IMR-90 (cell line): ENCODE data around the gene ITGB2. TPM values are rescaled to one million over a fixed set of nuclear protein-coding genes. Genes with fewer than 3 reads are reported as not detected.
"Not testable (repeated sequence)": the region's sequence is repeated elsewhere in the genome, so short reads cannot be mapped to it uniquely, and the experiment has no call there.

ENCODE experiments used
- ATAC-seq: fragments of 200-7000 bp; cut with Tn5 transposase; 2 replicates; pipeline ENCODE4 v1.9.1; 2020; ENCODE audit warnings: low read depth, mild to moderate bottlenecking, moderate library complexity
- BruUV-seq: library from RNA; stranded (reverse); fragments of 400-500 nt; replicated peaks from 2 replicates; lab custom pipeline; 2021; lab: Mats Ljungman, UMichigan
- CTCF ChIA-PET: fragments of 300-600 bp; formaldehyde crosslinking; extraction: SDS; loops from one replicate; lab custom pipeline; 2021; ENCODE audit warnings: antibody characterized with exemption; lab: Yijun Ruan, JAX
- POLR2A ChIA-PET: fragments of 300-600 bp; sonication (Branson Sonifier 250); formaldehyde crosslinking; loops from one replicate; lab custom pipeline; 2022; ENCODE audit warnings: antibody characterized with exemption; ENCODE audit not compliant: unreplicated experiment; lab: Charles Lee
- DNase-seq: peaks from one replicate; pipeline ENCODE4 v3.0.0; 2013
- H2AFZ ChIP-seq: replicated peaks from 2 replicates; pipeline ENCODE3; 2013; ENCODE audit warnings: low read length, mild to moderate bottlenecking; ENCODE audit not compliant: poor library complexity
- H2AK5ac ChIP-seq: 2 replicates; pipeline ENCODE4 v1.6.1; 2013; ENCODE audit warnings: low read depth, low read length, inconsistent platforms
- H2AK9ac ChIP-seq: replicated peaks from 2 replicates; pipeline ENCODE3; 2013; ENCODE audit warnings: mild to moderate bottlenecking, low read depth, low read length, moderate library complexity; ENCODE audit not compliant: poor library complexity
- H2BK120ac ChIP-seq: 2 replicates; pipeline ENCODE4 v1.6.1; 2013; ENCODE audit warnings: low read depth, low read length, inconsistent platforms
- H2BK15ac ChIP-seq: 3 replicates; pipeline ENCODE4 v1.6.1; 2013; ENCODE audit warnings: low read depth, low read length, inconsistent platforms
- H2BK20ac ChIP-seq: 2 replicates; pipeline ENCODE4 v1.6.1; 2013; ENCODE audit warnings: low read depth, mild to moderate bottlenecking, inconsistent platforms, low read length, moderate library complexity
- H2BK5ac ChIP-seq: 2 replicates; pipeline ENCODE4 v1.6.1; 2013; ENCODE audit warnings: mild to moderate bottlenecking, low read depth, low read length, inconsistent platforms; ENCODE audit not compliant: poor library complexity, severe bottlenecking
- H3K14ac ChIP-seq: replicated peaks from 2 replicates; pipeline ENCODE4 v1.6.1; 2013; ENCODE audit warnings: low read depth, low read length, inconsistent platforms
- H3K18ac ChIP-seq: 2 replicates; pipeline ENCODE4 v1.6.1; 2013; ENCODE audit warnings: low read depth, low read length, control low read depth
- H3K23ac ChIP-seq: 2 replicates; pipeline ENCODE4 v1.6.1; 2013; ENCODE audit warnings: low read depth, low read length, inconsistent platforms
- H3K27ac ChIP-seq: 2 replicates; pipeline ENCODE4 v1.5.1; 2013; ENCODE audit warnings: mild to moderate bottlenecking, control low read depth, low read length; ENCODE audit not compliant: insufficient read depth
- H3K27me3 ChIP-seq: 2 replicates; pipeline ENCODE4 v1.6.1; 2013; ENCODE audit warnings: low read length; ENCODE audit not compliant: control insufficient read depth, insufficient read depth
- H3K36me3 ChIP-seq: 2 replicates; pipeline ENCODE4 v1.6.1; 2013; ENCODE audit warnings: low read length, mixed read lengths; ENCODE audit not compliant: control insufficient read depth, insufficient read depth
- H3K4ac ChIP-seq: 2 replicates; pipeline ENCODE4 v1.6.1; 2013; ENCODE audit warnings: low read depth, low read length, inconsistent platforms
- H3K4me1 ChIP-seq: 2 replicates; pipeline ENCODE4 v1.6.1; 2013; ENCODE audit warnings: low read length, mixed read lengths; ENCODE audit not compliant: control insufficient read depth, insufficient read depth
- H3K4me2 ChIP-seq: 2 replicates; pipeline ENCODE4 v1.6.1; 2013; ENCODE audit warnings: low read depth, mild to moderate bottlenecking, control low read depth, low read length, moderate library complexity
- H3K4me3 ChIP-seq: 2 replicates; pipeline ENCODE4 v1.5.1; 2013; ENCODE audit warnings: low read depth, mild to moderate bottlenecking, control low read depth, low read length, moderate library complexity; ENCODE audit not compliant: insufficient read depth
- H3K56ac ChIP-seq: 2 replicates; pipeline ENCODE4 v1.6.1; 2013; ENCODE audit warnings: low read length, inconsistent platforms; ENCODE audit not compliant: insufficient read depth; ENCODE audit errors: extremely low read depth
- H3K79me1 ChIP-seq, 2 experiments: 2 replicates each; pipeline ENCODE4 v1.6.1; 2013; ENCODE audit warnings: low read length in 2 of 2, inconsistent platforms in 1 of 2, low read depth in 1 of 2
- H3K9ac ChIP-seq: 2 replicates; pipeline ENCODE4 v1.6.1; 2013; ENCODE audit warnings: low read depth, low read length, control low read depth
- H3K9me1 ChIP-seq: 2 replicates; pipeline ENCODE4 v1.6.1; 2013; ENCODE audit warnings: low read length, inconsistent platforms; ENCODE audit not compliant: insufficient read depth
- H3K9me3 ChIP-seq: 2 replicates; pipeline ENCODE4 v1.6.1; 2013; ENCODE audit warnings: low read length; ENCODE audit not compliant: control insufficient read depth, insufficient read depth
- H4K20me1 ChIP-seq: 2 replicates; pipeline ENCODE4 v1.6.1; 2013; ENCODE audit warnings: low read length, inconsistent platforms; ENCODE audit not compliant: insufficient read depth
- H4K5ac ChIP-seq: 2 replicates; pipeline ENCODE4 v1.6.1; 2013; ENCODE audit warnings: mild to moderate bottlenecking, low read depth, low read length, control low read depth
- H4K8ac ChIP-seq, 2 experiments: 2 replicates each; pipeline ENCODE4 v1.6.1; 2013; ENCODE audit warnings: low read depth in 2 of 2, low read length in 2 of 2, control low read depth in 1 of 2, inconsistent platforms in 1 of 2
- H4K91ac ChIP-seq: 2 replicates; pipeline ENCODE4 v1.6.1; 2013; ENCODE audit warnings: low read depth, low read length, inconsistent platforms; ENCODE audit not compliant: insufficient read depth
- WGBS, 2 experiments: methylation state at CpG; one replicate each; pipeline versions ENCODE4 v1.1.5 to v1.1.7; 2013; ENCODE audit warnings: missing lambda C conversion rate in 2 of 2; ENCODE audit not compliant: insufficient read length in 1 of 2; ENCODE audit errors: extremely low coverage in 2 of 2; 5-methylcytosine and 5-hydroxymethylcytosine counted together
- dilution Hi-C: fragments of 300-500 bp; cut with HindIII; formaldehyde crosslinking; loops from one replicate; pipeline ENCODE4 v1.14.3; 2018; ENCODE audit warnings: low sequenced_read_pairs; ENCODE audit not compliant: unreplicated experiment
- in situ Hi-C: fragments of 300-500 bp; cut with MboI; formaldehyde crosslinking; loops from 3 replicates; pipeline ENCODE4 v1.14.3; 2019; ENCODE audit warnings: low sequenced_read_pairs, inconsistent platforms, mixed read lengths
- intact Hi-C: fragments of 100-400 bp; cut with micrococcal nuclease; formaldehyde crosslinking; loops from 2 replicates; pipeline ENCODE4 v1.10.0; 2022
- polyA plus RNA-seq, 3 experiments: library from polyadenylated mRNA; depleted of rRNA; stranded (reverse); fragments of >200 nt; gene quantifications; 2 replicates each; pipeline ENCODE4 v1.2.3, GENCODE V29; 2012; ENCODE audit warnings: low replicate concordance in 1 of 3
- total RNA-seq: library from RNA; depleted of rRNA; stranded (reverse); fragments of >200 nt; gene quantifications from 2 replicates; pipeline ENCODE4 v1.2.3, GENCODE V29; 2012

Gene ITGB2
- total and polyA plus RNA-seq, 2 of the 4 experiments (the other 2 are of a cell fraction): 0.14 TPM; not detected in 1

GRCh38 chr21:44912506-44913412 lies 7.9 kb downstream of the ITGB2 start:
- H2BK20ac ChIP-seq, H3K4me1 ChIP-seq, H3K23ac ChIP-seq, H3K4me3 ChIP-seq, H4K5ac ChIP-seq, H2BK15ac ChIP-seq, H2AK9ac ChIP-seq, ATAC-seq, H3K14ac ChIP-seq, H2AK5ac ChIP-seq, intact Hi-C loops, CTCF ChIA-PET, H2BK120ac ChIP-seq, H2AFZ ChIP-seq, H3K4me2 ChIP-seq, H4K20me1 ChIP-seq, H4K8ac ChIP-seq, H3K9me3 ChIP-seq, H3K36me3 ChIP-seq, DNase-seq, H3K9ac ChIP-seq, H3K27ac ChIP-seq, H3K79me1 ChIP-seq, H4K91ac ChIP-seq, dilution Hi-C loops, BruUV-seq, H2BK5ac ChIP-seq, H3K9me1 ChIP-seq, POLR2A ChIA-PET, in situ Hi-C loops, H3K4ac ChIP-seq, H3K18ac ChIP-seq, H3K56ac ChIP-seq: not testable (repeated sequence)
- peaks cover 62% of the 10 kb centered on the region for H3K27me3 ChIP-seq
- WGBS, 2 experiments: 79% methylated on average over 4 of the region's 25 CpGs; no CpG with 5 or more reads in 1 of the 2 experiments
